H9 (cell line): ENCODE data around the gene HRH1. TPM values are rescaled to one million over a fixed set of nuclear protein-coding genes. Genes with fewer than 3 reads are reported as not detected.
A peak's percentile ranks its signal among the peaks of the same experiment; 100 is the strongest.

Experiments
- DNase-seq: peaks from one replicate; pipeline ENCODE4 v3.0.0-alpha.2; 2017
- H2AFZ ChIP-seq: one replicate; pipeline ENCODE4 v1.6.1; 2013; ENCODE audit warnings: mild to moderate bottlenecking, low read length, control low read depth, moderate library complexity
- H2AK5ac ChIP-seq: 2 replicates; pipeline ENCODE4 v1.6.1; 2013; ENCODE audit warnings: low read length, control low read depth, mixed read lengths; ENCODE audit not compliant: insufficient read length
- H2BK120ac ChIP-seq: one replicate; pipeline ENCODE4 v1.6.1; 2013; ENCODE audit warnings: low read depth, mild to moderate bottlenecking, low read length, control low read depth, inconsistent platforms; ENCODE audit not compliant: poor library complexity, severe bottlenecking
- H2BK12ac ChIP-seq: 2 replicates; pipeline ENCODE4 v1.6.1; 2013; ENCODE audit warnings: low read length, control low read depth, mixed read lengths, low read depth; ENCODE audit not compliant: insufficient read length
- H2BK15ac ChIP-seq: 2 replicates; pipeline ENCODE4 v1.6.1; 2013; ENCODE audit warnings: low read depth, low read length, control low read depth
- H2BK20ac ChIP-seq: one replicate; pipeline ENCODE4 v1.6.1; 2013; ENCODE audit warnings: low read depth, mild to moderate bottlenecking, low read length, control low read depth, inconsistent platforms; ENCODE audit not compliant: poor library complexity, severe bottlenecking
- H2BK5ac ChIP-seq: 2 replicates; pipeline ENCODE4 v1.6.1; 2013; ENCODE audit warnings: low read length, control low read depth, mixed read lengths; ENCODE audit not compliant: insufficient read length
- H3K14ac ChIP-seq: 2 replicates; pipeline ENCODE4 v1.6.1; 2013; ENCODE audit warnings: low read length, control low read depth; ENCODE audit not compliant: insufficient read depth
- H3K18ac ChIP-seq: 2 replicates; pipeline ENCODE4 v1.6.1; 2013; ENCODE audit warnings: low read depth, mild to moderate bottlenecking, mixed read lengths, low read length, control low read depth; ENCODE audit not compliant: insufficient read length
- H3K23ac ChIP-seq: 2 replicates; pipeline ENCODE4 v1.6.1; 2013; ENCODE audit warnings: low read length, control low read depth, mixed read lengths, low read depth; ENCODE audit not compliant: insufficient read length
- H3K23me2 ChIP-seq: 2 replicates; pipeline ENCODE4 v1.6.1; 2013; ENCODE audit warnings: low read depth, mild to moderate bottlenecking, mixed read lengths, low read length, control low read depth; ENCODE audit not compliant: insufficient read length, poor library complexity, severe bottlenecking
- H3K27ac ChIP-seq: 2 replicates; pipeline ENCODE4 v1.5.1; 2013; ENCODE audit warnings: low read length, control low read depth, mixed read lengths, low read depth; ENCODE audit not compliant: insufficient read length
- H3K27me3 ChIP-seq: 2 replicates; pipeline ENCODE4 v1.6.1; 2013; ENCODE audit warnings: low read length, control low read depth, inconsistent platforms; ENCODE audit not compliant: insufficient read depth
- H3K4ac ChIP-seq: 2 replicates; pipeline ENCODE4 v1.6.1; 2013; ENCODE audit warnings: low read depth, mild to moderate bottlenecking, control low read depth, inconsistent platforms, low read length, moderate library complexity
- H3K4me1 ChIP-seq: 2 replicates; pipeline ENCODE4 v1.6.1; 2013; ENCODE audit warnings: low read length, control low read depth, inconsistent platforms; ENCODE audit not compliant: insufficient read depth
- H3K4me2 ChIP-seq: 2 replicates; pipeline ENCODE4 v1.6.1; 2013; ENCODE audit warnings: low read length, control low read depth, mixed read lengths; ENCODE audit not compliant: insufficient read length, insufficient read depth
- H3K56ac ChIP-seq: 2 replicates; pipeline ENCODE4 v1.6.1; 2013; ENCODE audit warnings: low read depth, mild to moderate bottlenecking, mixed read lengths, low read length, control low read depth; ENCODE audit not compliant: insufficient read length
- H3K79me1 ChIP-seq: 2 replicates; pipeline ENCODE4 v1.6.1; 2013; ENCODE audit warnings: low read depth, mild to moderate bottlenecking, moderate library complexity, low read length, control low read depth, inconsistent platforms; ENCODE audit not compliant: insufficient read depth, poor library complexity, severe bottlenecking
- H3K79me2 ChIP-seq: 2 replicates; pipeline ENCODE4 v1.6.1; 2013; ENCODE audit warnings: low read length, control low read depth, inconsistent platforms; ENCODE audit not compliant: insufficient read depth
- H3K9ac ChIP-seq: 2 replicates; pipeline ENCODE4 v1.6.1; 2013; ENCODE audit warnings: low read length, control low read depth, mixed read lengths; ENCODE audit not compliant: insufficient read length; ENCODE audit errors: extremely low read depth
- H3K9me3 ChIP-seq: one replicate; pipeline ENCODE4 v1.6.1; 2013; ENCODE audit warnings: low read depth, low read length, inconsistent platforms; ENCODE audit not compliant: control insufficient read depth
- H3T11ph ChIP-seq: one replicate; pipeline ENCODE4 v1.6.1; 2013; ENCODE audit warnings: mild to moderate bottlenecking, low read length, control low read depth, inconsistent platforms
- H4K20me1 ChIP-seq: one replicate; pipeline ENCODE4 v1.6.1; 2013; ENCODE audit not compliant: control insufficient read depth, insufficient read length, insufficient read depth
- H4K5ac ChIP-seq: 2 replicates; pipeline ENCODE4 v1.6.1; 2013; ENCODE audit warnings: low read depth, mild to moderate bottlenecking, mixed read lengths, low read length, control low read depth; ENCODE audit not compliant: insufficient read length
- H4K8ac ChIP-seq: replicated peaks from 2 replicates; pipeline ENCODE4 v1.6.1; 2013; ENCODE audit warnings: low read length, control low read depth, mixed read lengths, low read depth; ENCODE audit not compliant: insufficient read length
- H4K91ac ChIP-seq: 2 replicates; pipeline ENCODE4 v1.6.1; 2013; ENCODE audit warnings: low read depth, mild to moderate bottlenecking, moderate library complexity, mixed read lengths, low read length, control low read depth; ENCODE audit not compliant: insufficient read length
- H3K27ac Mint-ChIP-seq, 3 experiments: 2 replicates in 2 of 3; 3 replicates in 1 of 3; pipeline ENCODE4 v1.8.0; 2020 to 2021; ENCODE audit warnings: mixed read lengths in 3 of 3, mild to moderate bottlenecking in 1 of 3, moderate library complexity in 1 of 3
- H3K27me3 Mint-ChIP-seq: 2 replicates; pipeline ENCODE4 v1.8.0; 2021; ENCODE audit warnings: low read depth, mild to moderate bottlenecking, moderate library complexity, mixed read lengths
- H3K36me3 Mint-ChIP-seq, 3 experiments: 2 replicates in 2 of 3; 3 replicates in 1 of 3; pipeline ENCODE4 v1.8.0; 2020 to 2021; ENCODE audit warnings: low read depth in 3 of 3, mixed read lengths in 3 of 3; ENCODE audit not compliant: insufficient read depth in 1 of 3
- H3K4me1 Mint-ChIP-seq, 2 experiments: 2 replicates each; pipeline ENCODE4 v1.8.0; 2020; ENCODE audit warnings: mixed read lengths in 2 of 2
- H3K4me3 Mint-ChIP-seq, 2 experiments: 2 replicates in 1 of 2; 3 replicates in 1 of 2; pipeline ENCODE4 v1.8.0; 2020 to 2021; ENCODE audit warnings: mild to moderate bottlenecking in 2 of 2, mixed read lengths in 2 of 2, moderate library complexity in 1 of 2
- H3K9me3 Mint-ChIP-seq, 2 experiments: 2 replicates in 1 of 2; 3 replicates in 1 of 2; pipeline ENCODE4 v1.8.0; 2020; ENCODE audit warnings: mild to moderate bottlenecking in 2 of 2, mixed read lengths in 2 of 2, moderate library complexity in 1 of 2
- WGBS: extraction: QIAGEN DNeasy Blood & Tissue Kit; methylation state at CpG from one replicate; pipeline ENCODE4 v1.1.7; 2013; ENCODE audit warnings: missing lambda C conversion rate, low lambda C conversion rate, mixed read lengths; ENCODE audit not compliant: insufficient read length; ENCODE audit errors: extremely low coverage; 5-methylcytosine and 5-hydroxymethylcytosine counted together
- total RNA-seq: library from RNA; stranded (reverse); gene quantifications from 2 replicates; pipeline ENCODE4 v1.2.1, GENCODE V29; 2021
- TF ChIP-seq, protein P1 (sequence below): fragments of 200-600 bp; sonication (generic); conservative IDR thresholded peaks from 3 replicates; pipeline ENCODE4 v1.8.0; 2021; ENCODE audit warnings: antibody characterized with exemption, mild to moderate bottlenecking

HRH1 gene
- total RNA-seq, 1 experiment from 2014 or later, result 0.74 TPM

DNA sequence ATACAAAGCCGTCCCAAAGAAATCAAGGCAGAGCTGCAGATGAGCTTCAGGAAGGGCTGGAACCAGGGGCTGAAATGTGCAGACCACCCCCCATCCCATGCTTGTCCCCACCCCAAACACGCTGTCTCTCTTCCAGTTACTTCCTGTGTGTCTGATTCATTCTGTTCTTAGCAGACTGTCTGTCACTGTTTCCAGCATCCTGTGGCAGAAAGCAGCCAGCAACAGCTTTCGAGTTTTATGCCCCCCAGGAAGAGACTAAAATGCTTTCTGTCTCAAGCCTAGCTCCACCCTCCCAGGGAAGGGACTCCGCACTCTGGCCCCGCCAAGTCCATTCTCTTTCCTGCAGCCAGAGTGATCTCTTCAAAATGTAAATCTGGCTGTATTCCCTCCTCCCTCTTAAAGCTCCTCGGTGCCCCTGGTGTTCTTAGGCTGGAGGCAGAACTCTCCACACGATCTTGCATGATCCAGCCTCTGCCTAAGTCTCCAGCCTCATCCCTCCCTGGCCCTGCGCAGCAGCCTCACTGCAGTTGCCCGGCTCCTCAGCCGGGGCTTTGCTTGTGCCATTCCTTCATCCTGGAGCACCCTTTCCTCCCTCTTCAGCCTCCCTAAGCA, 41.5 kb downstream of the HRH1 start:
- Mint-ChIP-seq H3K4me1 (peaks cover 17 to 19% of the 10 kb centered on the region in 2 experiments), H3K4me3 (peak overlapping the region in 1 of 2 experiments; percentile 10; a peak in 1 of 5 replicates), H3K36me3 (no peaks in the 10 kb centered on the region; a peak in 1 of 7 replicates), H3K9me3 (no peaks in the 10 kb centered on the region; a peak in 3 of 5 replicates), H3K27me3 (peaks cover 15% of the 10 kb centered on the region), H3K27ac (no peak overlapping the region)
- TF ChIP-seq, protein P1, sequence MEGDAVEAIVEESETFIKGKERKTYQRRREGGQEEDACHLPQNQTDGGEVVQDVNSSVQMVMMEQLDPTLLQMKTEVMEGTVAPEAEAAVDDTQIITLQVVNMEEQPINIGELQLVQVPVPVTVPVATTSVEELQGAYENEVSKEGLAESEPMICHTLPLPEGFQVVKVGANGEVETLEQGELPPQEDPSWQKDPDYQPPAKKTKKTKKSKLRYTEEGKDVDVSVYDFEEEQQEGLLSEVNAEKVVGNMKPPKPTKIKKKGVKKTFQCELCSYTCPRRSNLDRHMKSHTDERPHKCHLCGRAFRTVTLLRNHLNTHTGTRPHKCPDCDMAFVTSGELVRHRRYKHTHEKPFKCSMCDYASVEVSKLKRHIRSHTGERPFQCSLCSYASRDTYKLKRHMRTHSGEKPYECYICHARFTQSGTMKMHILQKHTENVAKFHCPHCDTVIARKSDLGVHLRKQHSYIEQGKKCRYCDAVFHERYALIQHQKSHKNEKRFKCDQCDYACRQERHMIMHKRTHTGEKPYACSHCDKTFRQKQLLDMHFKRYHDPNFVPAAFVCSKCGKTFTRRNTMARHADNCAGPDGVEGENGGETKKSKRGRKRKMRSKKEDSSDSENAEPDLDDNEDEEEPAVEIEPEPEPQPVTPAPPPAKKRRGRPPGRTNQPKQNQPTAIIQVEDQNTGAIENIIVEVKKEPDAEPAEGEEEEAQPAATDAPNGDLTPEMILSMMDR, result no peak
- no peak overlapping the region for H4K91ac ChIP-seq
- H3K23ac ChIP-seq, result no peak overlapping the region
- no peak overlapping the region for H3K9ac ChIP-seq
- H4K8ac ChIP-seq, result no peak overlapping the region
- WGBS, result no CpG with 5 or more reads among the region's 10 CpGs
- DNase-seq, result peak; percentile 36
- no peak overlapping the region for H3K4me2 ChIP-seq
- no peaks in the 10 kb centered on the region for H3K23me2 ChIP-seq
- no peak overlapping the region for H2BK15ac ChIP-seq
- H4K20me1 ChIP-seq, result no peaks in the 10 kb centered on the region
- no peak overlapping the region for H2BK5ac ChIP-seq
- no peaks in the 10 kb centered on the region for H3K27me3 ChIP-seq
- no peak overlapping the region for H3K14ac ChIP-seq
- H3K79me1 ChIP-seq, result no peaks in the 10 kb centered on the region
- H2BK12ac ChIP-seq, result no peak overlapping the region
- no peak overlapping the region for H4K5ac ChIP-seq
- no peaks in the 10 kb centered on the region for H3K9me3 ChIP-seq
- no peak overlapping the region for H2BK120ac ChIP-seq
- no peaks in the 10 kb centered on the region; the same call in 1 of the 2 replicates for H3K4me1 ChIP-seq
- no peak overlapping the region for H2AK5ac ChIP-seq
- H3K4ac ChIP-seq, result no peak overlapping the region
- H3K27ac ChIP-seq, result no peak overlapping the region
- no peak overlapping the region for H3K56ac ChIP-seq
- H3T11ph ChIP-seq, result no peak overlapping the region
- H3K79me2 ChIP-seq, result no peaks in the 10 kb centered on the region
- H3K18ac ChIP-seq, result no peak overlapping the region
- H2BK20ac ChIP-seq, result no peak overlapping the region
- no peak overlapping the region for H2AFZ ChIP-seq
